Left lung (tissue), 10 donors: Measurements from ENCODE around the gene GTSE1. TPM values are rescaled to one million over a fixed set of nuclear protein-coding genes. Genes with fewer than 3 reads are reported as not detected.

ENCODE experiments used
- ATAC-seq: fragments of 200-7000 bp; cut with Tn5 transposase; one replicate; pipeline ENCODE4 v1.9.1; 2020; ENCODE audit warnings: moderate library complexity
- DNase-seq, 4 donors: peaks; one replicate each; pipeline ENCODE4 v3.0.0-alpha.2; 2013 to 2020
- H3K27ac ChIP-seq, 2 donors: fragments of 200-600 bp; sonication (generic) in 1 of 2; one replicate each; pipeline versions ENCODE4 v1.5.0 to v1.8.0; 2020 to 2021
- H3K27me3 ChIP-seq, 2 donors: fragments of 200-600 bp; sonication (generic) in 1 of 2; one replicate each; pipeline versions ENCODE4 v1.5.0 to v1.8.0; 2020 to 2021
- H3K36me3 ChIP-seq, 2 donors: fragments of 200-600 bp; sonication (generic) in 1 of 2; one replicate each; pipeline versions ENCODE4 v1.5.0 to v1.8.0; 2020 to 2021
- H3K4me1 ChIP-seq, 2 donors: fragments of 200-600 bp; one replicate each; pipeline ENCODE4 v1.8.0; 2021
- H3K4me3 ChIP-seq, 2 donors: fragments of 200-600 bp; sonication (generic) in 1 of 2; one replicate each; pipeline versions ENCODE4 v1.5.0 to v1.8.0; 2020 to 2021; ENCODE audit warnings: mild to moderate bottlenecking in 1 of 2
- H3K9me3 ChIP-seq, 2 donors: fragments of 200-600 bp; sonication (generic) in 1 of 2; one replicate each; pipeline versions ENCODE4 v1.5.0 to v1.8.0; 2020 to 2021
- CTCF ChIP-seq, 2 donors: fragments of 200-600 bp; sonication (generic) in 1 of 2; IDR thresholded peaks; one replicate each; pipeline versions ENCODE4 v1.5.0 to v1.8.0; 2021; ENCODE audit warnings: antibody characterized with exemption in 2 of 2
- intact Hi-C, 2 donors: fragments of 100-400 bp; cut with DNase I; formaldehyde crosslinking; loops; one replicate each; pipeline versions ENCODE4 v1.11.2 to v1.14.2; 2022
- polyA plus RNA-seq, 6 donors: library from polyadenylated mRNA; unstranded; fragments of 120-200 nt; gene quantifications; one replicate each; pipeline ENCODE4 v1.2.1, GENCODE V29; 2013; ENCODE audit not compliant: insufficient read length in 6 of 6
- total RNA-seq, 2 donors: library from RNA; stranded (reverse); fragmentation: NEBNext Ultra II Directional; extraction: Animal tissue kit (Norgen Biotek cat#: 25700); gene quantifications; one replicate each; pipeline ENCODE4 v1.2.1, GENCODE V29; 2021
- donor health status: DM: no; HTN: yes; CAD: no.
- donor health status: DM: no; HTN: no; CAD: no.

GTSE1 gene
- total and polyA plus RNA-seq, 8 donors = 1.5 to 30.6 (median 15.3) TPM

DNA sequence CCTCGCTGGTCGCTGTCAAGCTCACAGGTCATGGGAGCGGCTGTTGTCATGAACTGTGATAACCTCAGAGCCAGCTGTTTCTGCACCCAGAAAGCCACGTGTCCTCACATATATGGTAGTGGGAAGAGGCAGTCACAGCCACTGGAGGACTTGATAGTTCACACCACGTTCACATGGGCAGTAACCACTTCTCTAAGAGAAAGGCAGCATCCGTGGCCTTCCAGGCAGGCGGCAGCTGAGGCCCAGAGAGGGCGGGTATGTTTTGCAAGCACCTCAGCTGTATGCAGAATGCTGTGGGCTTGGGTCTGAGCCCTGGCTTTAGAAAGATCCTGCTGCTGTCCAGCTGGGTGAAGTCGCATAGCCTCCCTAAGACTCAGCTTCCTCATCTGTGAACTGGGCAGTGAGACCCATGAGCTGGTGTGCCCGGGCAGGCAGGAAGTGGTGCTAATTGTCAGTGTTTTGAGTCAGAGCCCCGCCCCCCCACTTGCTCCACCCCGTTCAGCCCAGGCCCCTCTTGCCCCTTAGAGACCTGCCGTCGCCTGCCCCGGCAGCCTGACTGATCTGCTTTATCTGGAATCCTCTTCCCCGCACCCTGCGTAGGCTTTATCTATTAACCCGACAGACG is 15.6 kb upstream of the GTSE1 start:
- Histone ChIP-seq H3K9me3 (no peaks in the 10 kb centered on the region), H3K4me3 (no peak overlapping the region), H3K4me1 (peaks cover 0 to 12% of the 10 kb centered on the region in 2 donors), H3K27ac (no peak overlapping the region), H3K36me3 (peaks cover 0 to 96% of the 10 kb centered on the region in 2 donors), H3K27me3 (no peaks in the 10 kb centered on the region)
- no peak for TF ChIP-seq CTCF (IDR thresholded peaks at IDR 0.05)
- no peak for DNase-seq
- ATAC-seq = peak; percentile 36
- intact Hi-C loops = no loop called here

- peaks cover 0 to 100% of the 10 kb centered on the region in 2 donors for H3K36me3 ChIP-seq
These were observed 14.6 kb upstream of the GTSE1 start for GRCh38 chr22:46281866-46282678.

DNA sequence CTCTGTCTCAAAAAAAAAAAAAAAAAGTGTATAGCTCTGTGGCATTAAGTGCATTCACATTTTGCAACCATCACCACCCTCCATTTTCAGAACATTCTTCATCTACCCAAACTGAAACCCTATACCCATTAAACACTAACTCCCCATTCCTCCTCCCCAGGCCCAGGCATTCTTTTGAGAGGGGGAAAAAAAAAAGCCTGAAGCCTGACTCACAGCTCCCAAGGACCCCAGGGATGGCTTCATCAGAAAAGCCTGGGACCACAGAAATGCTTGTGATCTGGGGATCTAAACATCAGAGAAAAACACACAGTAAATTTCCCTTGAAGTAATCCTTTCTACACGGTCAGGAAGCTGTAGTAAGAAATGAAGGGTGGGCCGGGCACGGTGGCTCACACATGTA is 10.7 kb upstream of the GTSE1 start:
- no peak overlapping the region for H3K4me3 ChIP-seq
- TF ChIP-seq CTCF (IDR thresholded peaks at IDR 0.05) = no peak
- H3K36me3 ChIP-seq = peaks cover 0 to 88% of the 10 kb centered on the region in 2 donors
- ATAC-seq (no peak), DNase-seq (no peak)
- H3K9me3 ChIP-seq = no peaks in the 10 kb centered on the region
- no peaks in the 10 kb centered on the region for H3K27me3 ChIP-seq
- peaks cover 0 to 26% of the 10 kb centered on the region in 2 donors for H3K4me1 ChIP-seq
- H3K27ac ChIP-seq = no peak overlapping the region
- intact Hi-C loops = no loop called here

More at GRCh38 chr22:46281866-46282678, 14.6 kb upstream of the GTSE1 start:
- TF ChIP-seq CTCF (IDR thresholded peaks at IDR 0.05) = no peak
- Histone ChIP-seq H3K4me3 (no peak overlapping the region), H3K9me3 (no peaks in the 10 kb centered on the region), H3K27ac (no peak overlapping the region), H3K27me3 (no peaks in the 10 kb centered on the region), H3K4me1 (peaks cover 0 to 15% of the 10 kb centered on the region in 2 donors)
- ATAC-seq = no peak
- no peak for DNase-seq
- intact Hi-C loops = no loop called here

GRCh38 chr22:46286941-46287872 is 9.5 kb upstream of the GTSE1 start:
- Histone ChIP-seq H3K4me3 (peak overlapping the region in 1 of 2 donors; percentile 28), H3K27ac (peak overlapping the region in 1 of 2 donors; percentile 78)

More at GRCh38 chr22:46286941-46287872, 9.5 kb upstream of the GTSE1 start:
- H3K36me3 ChIP-seq = peaks cover 0 to 88% of the 10 kb centered on the region in 2 donors
- DNase-seq (no peak), ATAC-seq (no peak)
- no peak for TF ChIP-seq CTCF (IDR thresholded peaks at IDR 0.05)
- H3K27me3 ChIP-seq = no peaks in the 10 kb centered on the region
- peaks cover 0 to 7% of the 10 kb centered on the region in 2 donors for H3K9me3 ChIP-seq
- H3K4me1 ChIP-seq = peaks cover 0 to 24% of the 10 kb centered on the region in 2 donors
- intact Hi-C loops = no loop called here
